ENCODE results near the gene FADS3. TPM values are rescaled to one million over a fixed set of nuclear protein-coding genes. Genes with fewer than 3 reads are reported as not detected.
A peak's percentile ranks its signal among the peaks of the same experiment; 100 is the strongest.

Gene FADS3
- total RNA-seq, 1 experiment from 2014 or later: 26.6 TPM

DNA sequence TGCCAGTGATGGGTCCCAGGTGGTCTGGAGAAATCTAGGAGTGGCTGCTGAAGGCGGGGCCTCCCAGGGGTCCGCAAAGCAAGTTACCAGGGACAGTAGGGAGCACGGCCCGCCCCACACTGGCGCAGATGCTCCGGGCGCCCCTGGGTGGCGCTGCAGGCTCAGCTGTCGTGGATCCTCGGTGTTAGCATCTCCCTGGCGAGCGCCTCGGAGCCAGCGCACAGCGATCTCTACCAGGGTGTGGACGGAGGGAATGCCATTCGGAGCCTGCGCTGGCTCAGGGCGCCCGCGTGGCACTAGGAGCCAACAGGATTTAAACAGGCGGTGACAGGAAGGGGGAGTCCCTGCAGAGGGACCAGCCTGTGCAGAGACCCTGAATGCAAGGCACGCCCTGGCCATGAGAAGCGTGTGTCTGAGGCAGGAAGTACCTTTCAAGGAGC, 20.2 kb downstream of the FADS3 start:
- in situ Hi-C loops (cut with HindIII; ENCODE audit: low pct_unique_long_range_greater_than_20kb, low sequenced_read_pairs): no loop called here
- peak; percentile 73 for DNase-seq (ENCODE audit: low read depth, low spot score)

- no peak for DNase-seq (ENCODE audit: low read depth, low spot score)
- in situ Hi-C loops (cut with HindIII; ENCODE audit: low pct_unique_long_range_greater_than_20kb, low sequenced_read_pairs): no loop called here
Measured at GRCh38 chr11:61870541-61871031, 20.8 kb downstream of the FADS3 start.

GRCh38 chr11:61869708-61870451, 21.5 kb downstream of the FADS3 start:
- no peak for DNase-seq (ENCODE audit: low read depth, low spot score)
- in situ Hi-C loops (cut with HindIII; ENCODE audit: low pct_unique_long_range_greater_than_20kb, low sequenced_read_pairs): no loop called here

- in situ Hi-C loops (cut with HindIII; ENCODE audit: low pct_unique_long_range_greater_than_20kb, low sequenced_read_pairs): no loop called here
- no peak for DNase-seq (ENCODE audit: low read depth, low spot score)
Measured at GRCh38 chr11:61869429-61869707, 22.0 kb downstream of the FADS3 start.

GRCh38 chr11:61868571-61869428, 22.5 kb downstream of the FADS3 start:
- in situ Hi-C loops (cut with HindIII; ENCODE audit: low pct_unique_long_range_greater_than_20kb, low sequenced_read_pairs): no loop called here
- DNase-seq (ENCODE audit: low read depth, low spot score): no peak

DNA sequence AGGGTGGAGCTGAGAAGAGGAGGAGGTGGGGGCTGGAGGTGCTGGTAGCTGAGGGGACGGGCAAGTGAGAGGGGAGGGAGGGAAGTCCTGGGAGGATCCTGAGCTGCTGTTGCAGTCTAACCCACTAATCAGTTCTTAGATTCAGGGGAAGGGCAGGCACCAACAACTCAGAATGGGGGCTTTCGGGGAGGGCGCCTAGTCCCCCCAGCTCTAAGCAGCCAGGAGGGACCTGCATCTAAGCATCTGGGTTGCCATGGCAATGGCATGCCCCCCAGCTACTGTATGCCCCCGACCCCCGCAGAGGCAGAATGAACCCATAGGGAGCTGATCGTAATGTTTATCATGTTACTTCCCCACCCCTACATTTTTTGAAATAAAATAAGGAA, 24.4 kb downstream of the FADS3 start:
- no peak for DNase-seq (ENCODE audit: low read depth, low spot score)

GRCh38 chr11:61866231-61866957, 25.0 kb downstream of the FADS3 start:
- in situ Hi-C loops (cut with HindIII; ENCODE audit: low pct_unique_long_range_greater_than_20kb, low sequenced_read_pairs): no loop called here
- DNase-seq (ENCODE audit: low read depth, low spot score): no peak

More for the DNA sequence above, 24.4 kb downstream of the FADS3 start:
- in situ Hi-C loops (cut with HindIII; ENCODE audit: low pct_unique_long_range_greater_than_20kb, low sequenced_read_pairs): no loop called here

- in situ Hi-C loops (cut with HindIII; ENCODE audit: low pct_unique_long_range_greater_than_20kb, low sequenced_read_pairs): no loop called here
- no peak for DNase-seq (ENCODE audit: low read depth, low spot score)
Measured at GRCh38 chr11:61864814-61865775, 26.2 kb downstream of the FADS3 start.

- no peak for DNase-seq (ENCODE audit: low read depth, low spot score)
- in situ Hi-C loops (cut with HindIII; ENCODE audit: low pct_unique_long_range_greater_than_20kb, low sequenced_read_pairs): no loop called here
Measured at GRCh38 chr11:61863548-61864081, 27.7 kb downstream of the FADS3 start.

GRCh38 chr11:61862714-61863547, 28.4 kb downstream of the FADS3 start:
- DNase-seq (ENCODE audit: low read depth, low spot score): no peak
- in situ Hi-C loops (cut with HindIII; ENCODE audit: low pct_unique_long_range_greater_than_20kb, low sequenced_read_pairs): no loop called here

DNA sequence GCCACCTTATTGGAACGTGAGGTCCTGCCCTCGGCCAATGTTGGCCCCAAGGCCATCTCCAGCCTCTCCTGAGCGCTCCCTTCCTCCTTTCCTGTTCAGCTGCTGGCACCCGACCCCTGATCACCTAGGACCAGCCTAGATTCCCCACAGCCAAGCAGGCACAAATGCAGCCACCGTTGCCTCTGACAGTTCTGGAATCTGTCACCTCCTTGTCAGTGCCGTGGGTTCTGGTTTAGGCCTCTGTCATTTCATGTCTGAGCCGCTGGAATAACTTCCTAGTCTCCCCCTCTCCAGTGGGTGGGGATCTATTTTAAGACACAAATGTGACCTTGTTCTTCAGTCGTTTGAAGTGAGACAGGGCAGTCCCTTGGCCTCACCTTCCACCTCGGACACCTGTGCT, 29.7 kb downstream of the FADS3 start:
- no peak for DNase-seq (ENCODE audit: low read depth, low spot score)
- in situ Hi-C loops (cut with HindIII; ENCODE audit: low pct_unique_long_range_greater_than_20kb, low sequenced_read_pairs): no loop called here

DNA sequence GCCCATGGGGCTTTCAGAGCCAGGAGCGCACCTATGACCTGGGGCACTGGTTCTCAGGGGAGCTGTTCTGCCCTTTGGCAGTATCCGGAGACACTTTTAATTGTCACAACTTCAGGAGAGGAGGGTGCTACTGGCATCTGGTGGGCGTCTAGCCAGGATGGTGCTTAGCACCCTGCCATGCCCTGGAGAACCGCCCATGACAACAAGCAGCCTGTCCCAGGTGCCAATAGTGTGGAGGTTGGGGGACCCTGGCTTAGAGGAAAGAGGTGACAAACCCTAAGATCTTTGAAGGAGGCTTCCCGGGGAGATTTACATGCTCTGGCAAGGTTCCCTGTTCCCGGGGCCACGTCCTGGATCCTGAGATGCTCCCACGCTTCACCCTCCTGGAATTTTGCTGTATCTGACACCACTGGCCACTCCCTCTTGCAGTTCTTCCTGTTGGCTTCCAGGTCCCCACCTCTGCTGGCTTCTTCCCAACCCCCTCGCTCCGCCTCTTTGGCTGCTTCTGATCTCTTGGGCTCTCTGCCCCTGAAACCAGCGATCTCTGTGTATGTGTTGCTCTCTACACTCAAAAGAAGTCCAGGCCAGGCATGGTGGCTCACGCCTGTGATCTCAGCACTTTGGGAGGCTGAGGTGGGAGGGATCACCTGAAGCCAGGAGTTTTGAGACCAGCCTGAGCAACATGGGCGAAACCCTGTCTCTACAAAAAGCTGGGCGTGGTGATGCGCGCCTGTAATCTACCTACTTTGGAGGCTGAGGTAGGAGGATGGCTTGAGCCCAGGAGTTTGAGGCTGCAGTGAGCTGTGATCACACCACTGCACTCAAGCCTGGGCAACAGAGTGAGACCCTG, 31.1 kb downstream of the FADS3 start:
- peak; percentile 32 for DNase-seq (ENCODE audit: low read depth, low spot score)
- in situ Hi-C loops (cut with HindIII; ENCODE audit: low pct_unique_long_range_greater_than_20kb, low sequenced_read_pairs): no loop called here

GRCh38 chr11:61855939-61856680, 35.2 kb downstream of the FADS3 start:
- no peak for DNase-seq (ENCODE audit: low read depth, low spot score)
- in situ Hi-C loops (cut with HindIII; ENCODE audit: low pct_unique_long_range_greater_than_20kb, low sequenced_read_pairs): no loop called here

DNA sequence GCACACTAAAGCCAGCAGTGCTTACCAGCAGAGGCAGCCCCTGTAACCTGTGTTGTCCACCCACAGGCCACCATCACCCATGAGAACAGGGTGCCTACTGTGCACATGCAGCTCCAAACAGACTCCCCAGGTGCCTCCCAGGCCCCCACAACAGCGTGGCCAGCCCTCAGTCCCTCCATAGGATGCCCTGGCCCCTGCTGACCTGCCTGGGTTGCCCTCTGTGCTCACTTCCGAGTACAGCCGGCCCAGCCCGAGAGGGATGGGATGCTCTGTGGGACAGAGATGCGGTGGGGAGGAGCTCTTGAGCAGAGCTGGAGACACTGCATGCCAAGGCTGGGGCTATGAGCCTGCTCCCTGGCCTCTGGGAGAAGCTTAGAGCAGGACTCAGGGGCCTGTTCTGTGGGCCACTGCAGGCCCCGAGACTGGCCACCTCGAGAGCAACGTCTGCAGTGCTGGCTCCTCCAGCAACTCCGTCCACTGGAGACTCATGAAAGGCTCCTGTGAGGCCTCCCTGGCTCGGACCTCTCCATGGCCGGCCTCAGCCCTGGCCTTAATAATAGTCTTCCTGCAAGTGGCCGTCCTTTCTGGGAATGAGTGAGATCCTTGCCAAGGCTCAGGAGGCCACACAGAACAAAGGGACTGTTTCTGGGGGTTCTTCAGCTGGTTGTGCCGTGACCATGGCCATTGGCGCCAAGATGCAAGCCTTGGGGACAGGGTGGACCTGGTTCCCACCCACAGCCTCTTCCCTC, 36.2 kb downstream of the FADS3 start:
- in situ Hi-C loops (cut with HindIII; ENCODE audit: low pct_unique_long_range_greater_than_20kb, low sequenced_read_pairs): no loop called here
- no peak for DNase-seq (ENCODE audit: low read depth, low spot score)

All from SK-MEL-5 (cell line).